HepG2 (cell line): Measurements from ENCODE around the gene NELL2.

Experiments used
- GZF1 ChIP-seq: sonication (generic); formaldehyde crosslinking; IDR thresholded peaks from 2 replicates; pipeline ENCODE4 v1.5.1; 2020; ENCODE audit warnings: mild to moderate bottlenecking, missing genetic modification reagents
- RAD21 ChIP-seq: fragments of 450-650 bp; formaldehyde crosslinking; IDR thresholded peaks from 2 replicates; pipeline ENCODE4 v1.5.0; 2020; ENCODE audit warnings: mild to moderate bottlenecking
- TF ChIP-seq, protein P1 (sequence below): sonication (generic); formaldehyde crosslinking; IDR thresholded peaks from 2 replicates; pipeline ENCODE4 v1.4.0; 2020; ENCODE audit warnings: missing genetic modification reagents

DNA sequence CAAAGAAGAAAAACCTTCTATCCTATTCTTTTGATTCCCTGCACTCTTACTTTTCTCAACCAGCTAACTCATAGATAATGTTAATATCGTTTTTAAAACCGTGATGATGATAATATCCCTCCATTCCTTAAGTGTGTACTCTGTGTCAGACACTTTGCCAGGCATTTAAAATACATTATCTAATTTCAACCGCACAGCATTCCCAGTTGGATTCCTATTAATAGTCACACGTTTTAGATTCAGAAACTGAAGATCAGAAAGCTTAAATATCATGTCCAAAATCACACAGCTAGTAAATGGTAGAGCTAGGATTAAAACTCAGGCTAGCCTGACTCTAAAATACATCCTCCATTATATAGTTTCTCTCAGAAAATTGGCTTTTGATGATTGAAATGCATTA is 366.0 kb downstream of the NELL2 start:
- TF ChIP-seq RAD21 (CRISPR knock-in tag) (no peak), GZF1 (CRISPR knock-in tag) (no peak)
- TF ChIP-seq, protein P1, sequence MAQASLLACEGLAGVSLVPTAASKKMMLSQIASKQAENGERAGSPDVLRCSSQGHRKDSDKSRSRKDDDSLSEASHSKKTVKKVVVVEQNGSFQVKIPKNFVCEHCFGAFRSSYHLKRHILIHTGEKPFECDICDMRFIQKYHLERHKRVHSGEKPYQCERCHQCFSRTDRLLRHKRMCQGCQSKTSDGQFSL (CRISPR knock-in tag), result no peak
